Measurements from ENCODE around the gene HOXD9.

The HOXD9 gene

GRCh38 chr2:176088937-176089842 is 33.3 kb upstream of the HOXD9 start:
- Histone ChIP-seq H3K27me3 (ENCODE audit: control insufficient read depth, insufficient read depth, low read length) (peaks cover 39% of the 10 kb centered on the region), H3K4me1 (no peaks in the 10 kb centered on the region), H3K9ac (no peak overlapping the region), H3K36me3 (ENCODE audit: control insufficient read depth, insufficient read depth, low read length) (no peaks in the 10 kb centered on the region), H3K4me2 (ENCODE audit: low read length) (no peak overlapping the region), H3K4me3 (ENCODE audit: low read depth, low read length) (no peak overlapping the region), H3K27ac (no peak overlapping the region), H3K79me2 (no peaks in the 10 kb centered on the region), H3K9me3 (ENCODE audit: control insufficient read depth, low read length) (no peaks in the 10 kb centered on the region), H2AFZ (no peak overlapping the region)
- no peak for TF ChIP-seq CTCF (IDR thresholded peaks at IDR 0.05)

GRCh38 chr2:176089843-176090395 is 32.6 kb upstream of the HOXD9 start:
- Histone ChIP-seq H3K4me2 (ENCODE audit: low read length) (no peak overlapping the region), H3K79me2 (no peaks in the 10 kb centered on the region), H3K4me3 (ENCODE audit: low read depth, low read length) (no peak overlapping the region), H3K36me3 (ENCODE audit: control insufficient read depth, insufficient read depth, low read length) (no peaks in the 10 kb centered on the region), H3K9me3 (ENCODE audit: control insufficient read depth, low read length) (no peaks in the 10 kb centered on the region), H3K27ac (no peak overlapping the region), H3K4me1 (no peaks in the 10 kb centered on the region), H2AFZ (no peak overlapping the region), H3K27me3 (ENCODE audit: control insufficient read depth, insufficient read depth, low read length) (peaks cover 34% of the 10 kb centered on the region), H3K9ac (no peak overlapping the region)
- no peak for TF ChIP-seq CTCF (IDR thresholded peaks at IDR 0.05)

DNA sequence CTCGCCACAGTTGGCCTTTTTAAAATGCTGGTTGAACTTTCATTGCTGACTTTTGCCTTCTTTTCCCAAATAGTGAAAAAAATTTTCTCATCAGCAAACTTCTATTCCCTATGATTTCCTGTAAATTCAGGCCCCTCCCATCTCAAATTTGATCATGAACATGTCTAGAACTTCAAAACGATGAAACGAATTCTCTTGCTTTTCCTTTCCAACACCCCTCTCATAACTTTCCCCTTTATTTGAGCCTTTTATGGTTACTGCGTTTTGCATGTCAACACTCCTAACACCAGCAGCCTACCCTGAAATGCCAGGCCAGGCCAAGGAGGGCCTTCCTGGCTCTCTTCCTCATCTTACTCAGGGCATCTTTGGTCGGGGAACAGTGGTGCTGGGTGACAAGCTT is 31.7 kb upstream of the HOXD9 start:
- H3K4me2 ChIP-seq (ENCODE audit: low read length) = no peak overlapping the region
- no peak overlapping the region for H2AFZ ChIP-seq
- H3K4me3 ChIP-seq (ENCODE audit: low read depth, low read length) = no peak overlapping the region
- peaks cover 30% of the 10 kb centered on the region for H3K27me3 ChIP-seq (ENCODE audit: control insufficient read depth, insufficient read depth, low read length)
- no peaks in the 10 kb centered on the region for H3K36me3 ChIP-seq (ENCODE audit: control insufficient read depth, insufficient read depth, low read length)
- no peak for TF ChIP-seq CTCF (IDR thresholded peaks at IDR 0.05)
- no peak overlapping the region for H3K27ac ChIP-seq
- H3K9me3 ChIP-seq (ENCODE audit: control insufficient read depth, low read length) = no peaks in the 10 kb centered on the region
- no peak overlapping the region for H3K9ac ChIP-seq
- H3K4me1 ChIP-seq = no peaks in the 10 kb centered on the region
- H3K79me2 ChIP-seq = no peaks in the 10 kb centered on the region

DNA sequence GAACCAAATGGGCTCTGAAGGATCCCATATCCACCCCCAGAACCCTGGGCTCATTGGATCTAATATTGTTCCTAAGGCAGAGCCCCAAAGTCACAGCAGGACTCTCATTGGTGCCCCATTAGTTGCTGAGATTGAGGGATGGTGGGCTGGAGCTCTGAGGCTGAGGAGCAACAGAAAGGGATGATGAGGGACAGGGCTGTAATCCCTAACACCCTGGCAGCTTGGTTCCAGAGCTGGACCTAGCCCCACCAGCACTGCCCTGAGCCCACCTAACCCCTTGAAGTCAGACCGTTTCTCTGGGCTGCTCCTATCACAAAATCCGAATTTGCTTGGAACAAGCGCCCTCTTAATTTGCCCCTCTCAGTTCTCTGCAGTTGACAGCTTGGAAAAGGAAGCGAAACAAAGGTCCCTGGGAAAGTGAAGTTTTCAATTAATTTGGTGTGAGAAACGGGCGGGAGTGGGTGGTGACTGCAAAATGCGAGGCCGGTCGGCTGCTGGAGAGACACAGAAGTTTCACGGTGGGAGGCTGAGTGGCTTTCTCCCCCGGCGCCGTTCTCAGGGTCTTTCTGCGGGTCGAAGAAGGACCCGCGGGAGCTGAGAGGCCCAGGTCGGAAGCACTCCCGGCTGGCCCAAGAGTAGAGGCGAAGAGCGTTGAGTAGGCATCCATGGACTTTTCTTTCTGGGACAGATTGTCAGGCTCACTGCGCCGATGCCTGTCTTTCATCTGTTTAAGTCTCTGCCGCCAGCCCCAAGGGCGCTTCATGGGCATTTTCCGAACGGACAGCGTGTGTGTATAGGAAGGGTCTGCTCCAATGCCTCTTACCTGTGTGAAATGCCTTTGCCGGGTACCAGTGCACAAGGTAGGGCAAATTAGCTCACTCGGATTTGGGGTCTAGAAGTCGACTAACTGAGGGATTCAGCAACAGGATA is 30.9 kb upstream of the HOXD9 start:
- H3K4me1 ChIP-seq = no peaks in the 10 kb centered on the region
- H3K4me3 ChIP-seq (ENCODE audit: low read depth, low read length) = no peak overlapping the region
- no peak overlapping the region for H2AFZ ChIP-seq
- no peak for TF ChIP-seq CTCF (IDR thresholded peaks at IDR 0.05)
- no peaks in the 10 kb centered on the region for H3K36me3 ChIP-seq (ENCODE audit: control insufficient read depth, insufficient read depth, low read length)
- no peaks in the 10 kb centered on the region for H3K79me2 ChIP-seq
- no peak overlapping the region for H3K4me2 ChIP-seq (ENCODE audit: low read length)
- H3K27me3 ChIP-seq (ENCODE audit: control insufficient read depth, insufficient read depth, low read length) = peaks cover 31% of the 10 kb centered on the region
- no peak overlapping the region for H3K9ac ChIP-seq
- H3K9me3 ChIP-seq (ENCODE audit: control insufficient read depth, low read length) = no peaks in the 10 kb centered on the region
- no peak overlapping the region for H3K27ac ChIP-seq
